ENCODE measurements around the gene C5orf63.

Gene C5orf63

GRCh38 chr5:127096328-127096993 is 23.2 kb upstream of the C5orf63 start:
- H3K4me3 ChIP-seq (ENCODE audit: low read length, poor library complexity, severe bottlenecking), result no peak overlapping the region
- no peaks in the 10 kb centered on the region for H3K27me3 ChIP-seq (ENCODE audit: insufficient read depth, low read length, poor library complexity, severe bottlenecking)
- H3K9me3 ChIP-seq (ENCODE audit: insufficient read depth, low read depth, low read length), result no peaks in the 10 kb centered on the region
- TF ChIP-seq EZH2phosphoT487 (IDR thresholded peaks at IDR 0.05; ENCODE audit: borderline replicate concordance) (no peak), CTCF (conservative IDR thresholded peaks at IDR 0.05; ENCODE audit: low read length) (no peak)
- H3K4me1 ChIP-seq (ENCODE audit: insufficient read depth, low read length, poor library complexity, severe bottlenecking), result no peaks in the 10 kb centered on the region
- H3K79me2 ChIP-seq (ENCODE audit: insufficient read depth, low read length), result no peaks in the 10 kb centered on the region
- no peaks in the 10 kb centered on the region for H4K20me1 ChIP-seq (ENCODE audit: insufficient read depth, low read length, poor library complexity, severe bottlenecking)
- H3K9me2 ChIP-seq (replicated peaks; ENCODE audit: low read depth, low read length), result no peaks in the 10 kb centered on the region
- no peak overlapping the region for H3K4me2 ChIP-seq (ENCODE audit: low read depth, low read length, poor library complexity, severe bottlenecking)
- H2AFZ ChIP-seq (ENCODE audit: low read length), result no peak overlapping the region
- H3K36me3 ChIP-seq (ENCODE audit: insufficient read depth, low read length), result no peaks in the 10 kb centered on the region
- no peaks in the 10 kb centered on the region for H3F3A ChIP-seq (ENCODE audit: low read depth)
- no peak overlapping the region for H3K9ac ChIP-seq (ENCODE audit: low read depth, low read length, poor library complexity, severe bottlenecking)

GRCh38 chr5:127094161-127094814 is 21.0 kb upstream of the C5orf63 start:
- no peaks in the 10 kb centered on the region for H4K20me1 ChIP-seq (ENCODE audit: insufficient read depth, low read length, poor library complexity, severe bottlenecking)
- no peak for TF ChIP-seq EZH2phosphoT487 (IDR thresholded peaks at IDR 0.05; ENCODE audit: borderline replicate concordance)
- TF ChIP-seq CTCF (conservative IDR thresholded peaks at IDR 0.05; ENCODE audit: low read length), result no peak
- H3K4me2 ChIP-seq (ENCODE audit: low read depth, low read length, poor library complexity, severe bottlenecking), result no peak overlapping the region
- no peak overlapping the region for H2AFZ ChIP-seq (ENCODE audit: low read length)
- H3F3A ChIP-seq (ENCODE audit: low read depth), result no peaks in the 10 kb centered on the region
- H3K27me3 ChIP-seq (ENCODE audit: insufficient read depth, low read length, poor library complexity, severe bottlenecking), result no peaks in the 10 kb centered on the region
- H3K36me3 ChIP-seq (ENCODE audit: insufficient read depth, low read length), result no peaks in the 10 kb centered on the region
- H3K79me2 ChIP-seq (ENCODE audit: insufficient read depth, low read length), result no peaks in the 10 kb centered on the region
- no peaks in the 10 kb centered on the region for H3K4me1 ChIP-seq (ENCODE audit: insufficient read depth, low read length, poor library complexity, severe bottlenecking)
- no peak overlapping the region for H3K4me3 ChIP-seq (ENCODE audit: low read length, poor library complexity, severe bottlenecking)
- no peaks in the 10 kb centered on the region for H3K9me3 ChIP-seq (ENCODE audit: insufficient read depth, low read depth, low read length)
- no peaks in the 10 kb centered on the region for H3K9me2 ChIP-seq (replicated peaks; ENCODE audit: low read depth, low read length)
- no peak overlapping the region for H3K9ac ChIP-seq (ENCODE audit: low read depth, low read length, poor library complexity, severe bottlenecking)

GRCh38 chr5:127092690-127093089 is 19.4 kb upstream of the C5orf63 start:
- Histone ChIP-seq H3K4me1 (ENCODE audit: insufficient read depth, low read length, poor library complexity, severe bottlenecking) (no peaks in the 10 kb centered on the region), H3K4me3 (ENCODE audit: low read length, poor library complexity, severe bottlenecking) (no peak overlapping the region), H3K9me3 (ENCODE audit: insufficient read depth, low read depth, low read length) (no peaks in the 10 kb centered on the region), H3K79me2 (ENCODE audit: insufficient read depth, low read length) (no peaks in the 10 kb centered on the region), H3F3A (ENCODE audit: low read depth) (no peaks in the 10 kb centered on the region), H3K4me2 (ENCODE audit: low read depth, low read length, poor library complexity, severe bottlenecking) (no peak overlapping the region), H3K9me2 (replicated peaks; ENCODE audit: low read depth, low read length) (no peaks in the 10 kb centered on the region), H2AFZ (ENCODE audit: low read length) (no peak overlapping the region), H3K27me3 (ENCODE audit: insufficient read depth, low read length, poor library complexity, severe bottlenecking) (no peaks in the 10 kb centered on the region), H4K20me1 (ENCODE audit: insufficient read depth, low read length, poor library complexity, severe bottlenecking) (no peaks in the 10 kb centered on the region), H3K9ac (ENCODE audit: low read depth, low read length, poor library complexity, severe bottlenecking) (no peak overlapping the region), H3K36me3 (ENCODE audit: insufficient read depth, low read length) (no peaks in the 10 kb centered on the region)
- TF ChIP-seq CTCF (conservative IDR thresholded peaks at IDR 0.05; ENCODE audit: low read length), result no peak
- no peak for TF ChIP-seq EZH2phosphoT487 (IDR thresholded peaks at IDR 0.05; ENCODE audit: borderline replicate concordance)

All from Loucy (cell line).